ENCODE results near the gene HDAC4.

HDAC4 gene

GRCh38 chr2:239215136-239215925 is 185.5 kb downstream of the HDAC4 start:
- Histone ChIP-seq H3K27ac (ENCODE audit: low read depth, low read length) (no peak overlapping the region), H3K27me3 (ENCODE audit: control insufficient read depth in 5 of 5, insufficient read depth in 4 of 5, low read length in 5 of 5) (no peaks in the 10 kb centered on the region), H3K9me3 (ENCODE audit: control insufficient read depth in 5 of 5, low read length in 5 of 5) (no peaks in the 10 kb centered on the region), H3K4me1 (ENCODE audit: control insufficient read depth in 5 of 5, insufficient read depth in 5 of 5, low read length in 5 of 5) (peaks cover 0 to 9% (median 0%) of the 10 kb centered on the region in 5 donors), H3K9ac (ENCODE audit: low read length in 5 of 5) (no peak overlapping the region), H3K4me3 (ENCODE audit: low read depth in 1 of 5, low read length in 5 of 5) (no peak overlapping the region), H3K36me3 (ENCODE audit: control insufficient read depth in 5 of 5, insufficient read depth in 5 of 5, low read length in 5 of 5) (no peaks in the 10 kb centered on the region)

GRCh38 chr2:239214725-239215124 is 186.1 kb downstream of the HDAC4 start:
- Histone ChIP-seq H3K9me3 (ENCODE audit: control insufficient read depth in 5 of 5, low read length in 5 of 5) (no peaks in the 10 kb centered on the region), H3K36me3 (ENCODE audit: control insufficient read depth in 5 of 5, insufficient read depth in 5 of 5, low read length in 5 of 5) (no peaks in the 10 kb centered on the region), H3K27me3 (ENCODE audit: control insufficient read depth in 5 of 5, insufficient read depth in 4 of 5, low read length in 5 of 5) (no peaks in the 10 kb centered on the region), H3K27ac (ENCODE audit: low read depth, low read length) (no peak overlapping the region), H3K4me1 (ENCODE audit: control insufficient read depth in 5 of 5, insufficient read depth in 5 of 5, low read length in 5 of 5) (peaks cover 0 to 9% (median 0%) of the 10 kb centered on the region in 5 donors), H3K4me3 (ENCODE audit: low read depth in 1 of 5, low read length in 5 of 5) (no peak overlapping the region), H3K9ac (ENCODE audit: low read length in 5 of 5) (no peak overlapping the region)

- Histone ChIP-seq H3K4me1 (ENCODE audit: control insufficient read depth in 5 of 5, insufficient read depth in 5 of 5, low read length in 5 of 5) (peaks cover 0 to 9% (median 0%) of the 10 kb centered on the region in 5 donors), H3K9ac (ENCODE audit: low read length in 5 of 5) (no peak overlapping the region)
These were observed 187.1 kb downstream of the HDAC4 start for GRCh38 chr2:239213643-239214101.

GRCh38 chr2:239212929-239213642 is 187.7 kb downstream of the HDAC4 start:
- Histone ChIP-seq H3K9me3 (ENCODE audit: control insufficient read depth in 5 of 5, low read length in 5 of 5) (no peaks in the 10 kb centered on the region), H3K27me3 (ENCODE audit: control insufficient read depth in 5 of 5, insufficient read depth in 4 of 5, low read length in 5 of 5) (no peaks in the 10 kb centered on the region), H3K4me3 (ENCODE audit: low read depth in 1 of 5, low read length in 5 of 5) (no peak overlapping the region), H3K36me3 (ENCODE audit: control insufficient read depth in 5 of 5, insufficient read depth in 5 of 5, low read length in 5 of 5) (no peaks in the 10 kb centered on the region), H3K9ac (ENCODE audit: low read length in 5 of 5) (no peak overlapping the region), H3K27ac (ENCODE audit: low read depth, low read length) (no peak overlapping the region), H3K4me1 (ENCODE audit: control insufficient read depth in 5 of 5, insufficient read depth in 5 of 5, low read length in 5 of 5) (peaks cover 0 to 9% (median 0%) of the 10 kb centered on the region in 5 donors)

More at GRCh38 chr2:239213643-239214101, 187.1 kb downstream of the HDAC4 start:
- H3K4me3 ChIP-seq (ENCODE audit: low read depth in 1 of 5, low read length in 5 of 5), result no peak overlapping the region
- no peak overlapping the region for H3K27ac ChIP-seq (ENCODE audit: low read depth, low read length)
- H3K27me3 ChIP-seq (ENCODE audit: control insufficient read depth in 5 of 5, insufficient read depth in 4 of 5, low read length in 5 of 5), result no peaks in the 10 kb centered on the region
- H3K9me3 ChIP-seq (ENCODE audit: control insufficient read depth in 5 of 5, low read length in 5 of 5), result no peaks in the 10 kb centered on the region
- no peaks in the 10 kb centered on the region for H3K36me3 ChIP-seq (ENCODE audit: control insufficient read depth in 5 of 5, insufficient read depth in 5 of 5, low read length in 5 of 5)

GRCh38 chr2:239212121-239212928 is 188.5 kb downstream of the HDAC4 start:
- Histone ChIP-seq H3K4me1 (ENCODE audit: control insufficient read depth in 5 of 5, insufficient read depth in 5 of 5, low read length in 5 of 5) (peaks cover 0 to 9% (median 0%) of the 10 kb centered on the region in 5 donors), H3K4me3 (ENCODE audit: low read depth in 1 of 5, low read length in 5 of 5) (no peak overlapping the region), H3K27me3 (ENCODE audit: control insufficient read depth in 5 of 5, insufficient read depth in 4 of 5, low read length in 5 of 5) (no peaks in the 10 kb centered on the region), H3K36me3 (ENCODE audit: control insufficient read depth in 5 of 5, insufficient read depth in 5 of 5, low read length in 5 of 5) (no peaks in the 10 kb centered on the region), H3K27ac (ENCODE audit: low read depth, low read length) (no peak overlapping the region), H3K9me3 (ENCODE audit: control insufficient read depth in 5 of 5, low read length in 5 of 5) (no peaks in the 10 kb centered on the region), H3K9ac (ENCODE audit: low read length in 5 of 5) (no peak overlapping the region)

- H3K27ac ChIP-seq (ENCODE audit: low read depth, low read length), result no peak overlapping the region
- H3K9ac ChIP-seq (ENCODE audit: low read length in 5 of 5), result no peak overlapping the region
- no peaks in the 10 kb centered on the region for H3K27me3 ChIP-seq (ENCODE audit: control insufficient read depth in 5 of 5, insufficient read depth in 4 of 5, low read length in 5 of 5)
- no peak overlapping the region for H3K4me3 ChIP-seq (ENCODE audit: low read depth in 1 of 5, low read length in 5 of 5)
- peaks cover 0 to 8% (median 0%) of the 10 kb centered on the region in 5 donors for H3K4me1 ChIP-seq (ENCODE audit: control insufficient read depth in 5 of 5, insufficient read depth in 5 of 5, low read length in 5 of 5)
- H3K36me3 ChIP-seq (ENCODE audit: control insufficient read depth in 5 of 5, insufficient read depth in 5 of 5, low read length in 5 of 5), result no peaks in the 10 kb centered on the region
- no peaks in the 10 kb centered on the region for H3K9me3 ChIP-seq (ENCODE audit: control insufficient read depth in 5 of 5, low read length in 5 of 5)
These were observed 189.3 kb downstream of the HDAC4 start for GRCh38 chr2:239211396-239212094.

- H3K4me3 ChIP-seq (ENCODE audit: low read depth in 1 of 5, low read length in 5 of 5), result no peak overlapping the region
- H3K36me3 ChIP-seq (ENCODE audit: control insufficient read depth in 5 of 5, insufficient read depth in 5 of 5, low read length in 5 of 5), result no peaks in the 10 kb centered on the region
- H3K9me3 ChIP-seq (ENCODE audit: control insufficient read depth in 5 of 5, low read length in 5 of 5), result no peaks in the 10 kb centered on the region
- H3K27ac ChIP-seq (ENCODE audit: low read depth, low read length), result no peak overlapping the region
- no peaks in the 10 kb centered on the region for H3K27me3 ChIP-seq (ENCODE audit: control insufficient read depth in 5 of 5, insufficient read depth in 4 of 5, low read length in 5 of 5)
- no peak overlapping the region for H3K9ac ChIP-seq (ENCODE audit: low read length in 5 of 5)
- H3K4me1 ChIP-seq (ENCODE audit: control insufficient read depth in 5 of 5, insufficient read depth in 5 of 5, low read length in 5 of 5), result peaks cover 0 to 8% (median 0%) of the 10 kb centered on the region in 5 donors
These were observed 191.0 kb downstream of the HDAC4 start for GRCh38 chr2:239209783-239210182.

- Histone ChIP-seq H3K4me3 (ENCODE audit: low read depth in 1 of 5, low read length in 5 of 5) (no peak overlapping the region), H3K27me3 (ENCODE audit: control insufficient read depth in 5 of 5, insufficient read depth in 4 of 5, low read length in 5 of 5) (no peaks in the 10 kb centered on the region), H3K9me3 (ENCODE audit: control insufficient read depth in 5 of 5, low read length in 5 of 5) (no peaks in the 10 kb centered on the region), H3K27ac (ENCODE audit: low read depth, low read length) (no peak overlapping the region), H3K36me3 (ENCODE audit: control insufficient read depth in 5 of 5, insufficient read depth in 5 of 5, low read length in 5 of 5) (peaks cover 0 to 2% (median 0%) of the 10 kb centered on the region in 5 donors), H3K4me1 (ENCODE audit: control insufficient read depth in 5 of 5, insufficient read depth in 5 of 5, low read length in 5 of 5) (peaks cover 0 to 4% (median 0%) of the 10 kb centered on the region in 5 donors), H3K9ac (ENCODE audit: low read length in 5 of 5) (no peak overlapping the region)
These were observed 192.2 kb downstream of the HDAC4 start for GRCh38 chr2:239208465-239209180.

- Histone ChIP-seq H3K27ac (ENCODE audit: low read depth, low read length) (no peak overlapping the region), H3K4me3 (ENCODE audit: low read depth in 1 of 5, low read length in 5 of 5) (no peak overlapping the region), H3K9me3 (ENCODE audit: control insufficient read depth in 5 of 5, low read length in 5 of 5) (no peaks in the 10 kb centered on the region), H3K9ac (ENCODE audit: low read length in 5 of 5) (no peak overlapping the region), H3K36me3 (ENCODE audit: control insufficient read depth in 5 of 5, insufficient read depth in 5 of 5, low read length in 5 of 5) (peaks cover 0 to 2% (median 0%) of the 10 kb centered on the region in 5 donors), H3K4me1 (ENCODE audit: control insufficient read depth in 5 of 5, insufficient read depth in 5 of 5, low read length in 5 of 5) (peaks cover 0 to under 1% (median 0%) of the 10 kb centered on the region in 5 donors), H3K27me3 (ENCODE audit: control insufficient read depth in 5 of 5, insufficient read depth in 4 of 5, low read length in 5 of 5) (no peaks in the 10 kb centered on the region)
These were observed 194.0 kb downstream of the HDAC4 start for GRCh38 chr2:239206851-239207250.
